GM06990 (cell line): ENCODE results near the gene CREB3L2.

Experiments used
- DNase-seq: peaks from one replicate; pipeline ENCODE4 v3.0.0-alpha.2; 2011; ENCODE audit not compliant: insufficient read length; ENCODE audit errors: extremely low read depth
- H3K27me3 ChIP-seq: replicated peaks from 2 replicates; pipeline ENCODE4 v1.6.0; 2011; ENCODE audit warnings: low read length; ENCODE audit not compliant: control insufficient read depth, insufficient read depth
- H3K36me3 ChIP-seq: 2 replicates; pipeline ENCODE4 v1.5.1; 2011; ENCODE audit warnings: low read length; ENCODE audit not compliant: control insufficient read depth, insufficient read depth
- H3K4me3 ChIP-seq: replicated peaks from 2 replicates; pipeline ENCODE4 v1.5.1; 2011; ENCODE audit warnings: low read depth, mild to moderate bottlenecking, control low read depth, low read length
- CTCF ChIP-seq: IDR thresholded peaks from 2 replicates; pipeline ENCODE4 v1.5.1; 2011; ENCODE audit warnings: low read length, control low read depth, mild to moderate bottlenecking, inconsistent platforms; ENCODE audit not compliant: insufficient read depth, poor library complexity, severe bottlenecking

CREB3L2 gene

GRCh38 chr7:137873524-137873923 is 128.4 kb downstream of the CREB3L2 start:
- DNase-seq: no peak
- Histone ChIP-seq H3K4me3 (no peak overlapping the region), H3K36me3 (peaks cover 13% of the 10 kb centered on the region), H3K27me3 (no peaks in the 10 kb centered on the region)
- TF ChIP-seq CTCF: no peak

GRCh38 chr7:137871170-137871915 is 130.5 kb downstream of the CREB3L2 start:
- TF ChIP-seq CTCF: no peak
- no peak for DNase-seq
- no peaks in the 10 kb centered on the region for H3K27me3 ChIP-seq
- H3K36me3 ChIP-seq: peaks cover 17% of the 10 kb centered on the region
- H3K4me3 ChIP-seq: no peak overlapping the region

- no peak for DNase-seq
- Histone ChIP-seq H3K36me3 (peaks cover 17% of the 10 kb centered on the region), H3K4me3 (no peak overlapping the region), H3K27me3 (no peaks in the 10 kb centered on the region)
- TF ChIP-seq CTCF: no peak
Measured at GRCh38 chr7:137870684-137871083, 131.2 kb downstream of the CREB3L2 start.

- no peak for DNase-seq
- no peaks in the 10 kb centered on the region for H3K27me3 ChIP-seq
- no peak for TF ChIP-seq CTCF
- peaks cover 14% of the 10 kb centered on the region for H3K36me3 ChIP-seq
- no peak overlapping the region for H3K4me3 ChIP-seq
Measured at GRCh38 chr7:137870078-137870477, 131.8 kb downstream of the CREB3L2 start.

GRCh38 chr7:137869260-137869659 is 132.6 kb downstream of the CREB3L2 start:
- TF ChIP-seq CTCF: no peak
- H3K4me3 ChIP-seq: no peak overlapping the region
- H3K36me3 ChIP-seq: peaks cover 15% of the 10 kb centered on the region
- no peaks in the 10 kb centered on the region for H3K27me3 ChIP-seq
- no peak for DNase-seq
